ENCODE results near the gene HOXB3. TPM values are rescaled to one million over a fixed set of nuclear protein-coding genes. Genes with fewer than 3 reads are reported as not detected.

HOXB3 gene
- total RNA-seq, 1 experiment from 2014 or later: not detected

DNA sequence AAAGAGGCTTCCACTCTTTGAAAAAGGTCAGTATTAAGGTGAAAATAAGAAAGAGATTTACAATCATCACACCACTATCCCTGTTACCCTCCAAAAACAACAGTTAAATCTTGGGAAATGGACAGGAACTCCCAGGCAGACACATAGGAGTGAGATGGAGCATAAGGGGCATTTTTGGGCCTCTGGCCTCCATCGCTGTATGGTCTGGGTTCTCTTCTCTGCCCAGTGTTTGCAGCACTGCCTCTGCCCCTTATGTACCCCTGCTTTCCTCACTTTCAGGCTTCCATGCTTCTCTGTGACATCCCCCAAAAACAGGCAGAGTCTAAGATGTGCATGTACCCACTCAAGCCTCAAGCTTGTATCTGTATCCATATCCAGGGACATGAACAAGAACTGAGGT lies 44.5 kb downstream of the HOXB3 start:
- H3K18ac ChIP-seq (ENCODE audit: insufficient read length, low read depth, low read length): no peak overlapping the region
- WGBS (ENCODE audit: extremely low coverage, insufficient read length, low lambda C conversion rate): no CpG with 5 or more reads among the region's 1 CpG
- H3K56ac ChIP-seq (ENCODE audit: insufficient read length, low read depth, low read length): no peak overlapping the region
- no peak overlapping the region for H2BK15ac ChIP-seq (ENCODE audit: low read depth, low read length)
- H3K23me2 ChIP-seq (ENCODE audit: insufficient read length, low read depth, low read length, poor library complexity, severe bottlenecking): peaks cover 6% of the 10 kb centered on the region
- H2BK120ac ChIP-seq (ENCODE audit: low read depth, low read length, poor library complexity, severe bottlenecking): no peak overlapping the region
- no peak for DNase-seq
- H3K23ac ChIP-seq (ENCODE audit: insufficient read length, low read depth, low read length): no peak overlapping the region
- no peak overlapping the region for H2AFZ ChIP-seq (ENCODE audit: low read length)
- TF ChIP-seq, protein P1, sequence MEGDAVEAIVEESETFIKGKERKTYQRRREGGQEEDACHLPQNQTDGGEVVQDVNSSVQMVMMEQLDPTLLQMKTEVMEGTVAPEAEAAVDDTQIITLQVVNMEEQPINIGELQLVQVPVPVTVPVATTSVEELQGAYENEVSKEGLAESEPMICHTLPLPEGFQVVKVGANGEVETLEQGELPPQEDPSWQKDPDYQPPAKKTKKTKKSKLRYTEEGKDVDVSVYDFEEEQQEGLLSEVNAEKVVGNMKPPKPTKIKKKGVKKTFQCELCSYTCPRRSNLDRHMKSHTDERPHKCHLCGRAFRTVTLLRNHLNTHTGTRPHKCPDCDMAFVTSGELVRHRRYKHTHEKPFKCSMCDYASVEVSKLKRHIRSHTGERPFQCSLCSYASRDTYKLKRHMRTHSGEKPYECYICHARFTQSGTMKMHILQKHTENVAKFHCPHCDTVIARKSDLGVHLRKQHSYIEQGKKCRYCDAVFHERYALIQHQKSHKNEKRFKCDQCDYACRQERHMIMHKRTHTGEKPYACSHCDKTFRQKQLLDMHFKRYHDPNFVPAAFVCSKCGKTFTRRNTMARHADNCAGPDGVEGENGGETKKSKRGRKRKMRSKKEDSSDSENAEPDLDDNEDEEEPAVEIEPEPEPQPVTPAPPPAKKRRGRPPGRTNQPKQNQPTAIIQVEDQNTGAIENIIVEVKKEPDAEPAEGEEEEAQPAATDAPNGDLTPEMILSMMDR (conservative IDR thresholded peaks at IDR 0.05): no peak
- no peaks in the 10 kb centered on the region for H3K79me2 ChIP-seq (ENCODE audit: insufficient read depth, low read length)
- no peak overlapping the region for H2BK5ac ChIP-seq (ENCODE audit: insufficient read length, low read length)
- H3K27ac Mint-ChIP-seq: no peak overlapping the region
- H3K79me1 ChIP-seq (ENCODE audit: insufficient read depth, low read depth, low read length, poor library complexity, severe bottlenecking): no peaks in the 10 kb centered on the region
- H3T11ph ChIP-seq (ENCODE audit: low read length): no peak overlapping the region
- H3K4me1 ChIP-seq (ENCODE audit: insufficient read depth, low read length): peaks cover 3% of the 10 kb centered on the region; the same call in 1 of the 2 replicates
- H3K36me3 Mint-ChIP-seq (ENCODE audit: insufficient read depth in 1 of 3, low read depth in 3 of 3): no peaks in the 10 kb centered on the region; a peak in 1 of 7 replicates
- H3K4ac ChIP-seq (ENCODE audit: low read depth, low read length): no peak overlapping the region
- H3K14ac ChIP-seq (ENCODE audit: insufficient read depth, low read length): no peak overlapping the region
- no peak overlapping the region for H2BK20ac ChIP-seq (ENCODE audit: low read depth, low read length, poor library complexity, severe bottlenecking)
- no peak overlapping the region for H3K27ac ChIP-seq (ENCODE audit: insufficient read length, low read depth, low read length)
- H4K20me1 ChIP-seq (ENCODE audit: control insufficient read depth, insufficient read depth, insufficient read length): no peaks in the 10 kb centered on the region
- H3K27me3 Mint-ChIP-seq (ENCODE audit: low read depth): peaks cover 99% of the 10 kb centered on the region
- H2AK5ac ChIP-seq (ENCODE audit: insufficient read length, low read length): no peak overlapping the region
- H3K4me1 Mint-ChIP-seq: peaks cover 39 to 73% of the 10 kb centered on the region in 2 experiments
- H3K4me3 Mint-ChIP-seq: no peak overlapping the region; a peak in 2 of 5 replicates
- no peak overlapping the region for H4K91ac ChIP-seq (ENCODE audit: insufficient read length, low read depth, low read length)
- H3K9me3 Mint-ChIP-seq: peaks cover 1 to 21% of the 10 kb centered on the region in 2 experiments; a peak in 3 of 5 replicates
- peaks cover 92% of the 10 kb centered on the region for H3K27me3 ChIP-seq (ENCODE audit: insufficient read depth, low read length)
- no peak overlapping the region for H3K4me2 ChIP-seq (ENCODE audit: insufficient read depth, insufficient read length, low read length)
- no peak overlapping the region for H2BK12ac ChIP-seq (ENCODE audit: insufficient read length, low read depth, low read length)
- no peak overlapping the region for H4K8ac ChIP-seq (replicated peaks; ENCODE audit: insufficient read length, low read depth, low read length)
- no peak overlapping the region for H4K5ac ChIP-seq (ENCODE audit: insufficient read length, low read depth, low read length)
- H3K9me3 ChIP-seq (ENCODE audit: control insufficient read depth, low read depth, low read length): no peaks in the 10 kb centered on the region
- H3K9ac ChIP-seq (ENCODE audit: extremely low read depth, insufficient read length, low read length): no peak overlapping the region
